Measurements from ENCODE around the gene HSPA2. TPM values are rescaled to one million over a fixed set of nuclear protein-coding genes. Genes with fewer than 3 reads are reported as not detected.

HSPA2 gene
- total and polyA plus RNA-seq, 2 of the 13 experiments (the other 11 are each of a cell fraction or from before 2014, with no cell fraction given) = 0.15 to 0.27 TPM

DNA sequence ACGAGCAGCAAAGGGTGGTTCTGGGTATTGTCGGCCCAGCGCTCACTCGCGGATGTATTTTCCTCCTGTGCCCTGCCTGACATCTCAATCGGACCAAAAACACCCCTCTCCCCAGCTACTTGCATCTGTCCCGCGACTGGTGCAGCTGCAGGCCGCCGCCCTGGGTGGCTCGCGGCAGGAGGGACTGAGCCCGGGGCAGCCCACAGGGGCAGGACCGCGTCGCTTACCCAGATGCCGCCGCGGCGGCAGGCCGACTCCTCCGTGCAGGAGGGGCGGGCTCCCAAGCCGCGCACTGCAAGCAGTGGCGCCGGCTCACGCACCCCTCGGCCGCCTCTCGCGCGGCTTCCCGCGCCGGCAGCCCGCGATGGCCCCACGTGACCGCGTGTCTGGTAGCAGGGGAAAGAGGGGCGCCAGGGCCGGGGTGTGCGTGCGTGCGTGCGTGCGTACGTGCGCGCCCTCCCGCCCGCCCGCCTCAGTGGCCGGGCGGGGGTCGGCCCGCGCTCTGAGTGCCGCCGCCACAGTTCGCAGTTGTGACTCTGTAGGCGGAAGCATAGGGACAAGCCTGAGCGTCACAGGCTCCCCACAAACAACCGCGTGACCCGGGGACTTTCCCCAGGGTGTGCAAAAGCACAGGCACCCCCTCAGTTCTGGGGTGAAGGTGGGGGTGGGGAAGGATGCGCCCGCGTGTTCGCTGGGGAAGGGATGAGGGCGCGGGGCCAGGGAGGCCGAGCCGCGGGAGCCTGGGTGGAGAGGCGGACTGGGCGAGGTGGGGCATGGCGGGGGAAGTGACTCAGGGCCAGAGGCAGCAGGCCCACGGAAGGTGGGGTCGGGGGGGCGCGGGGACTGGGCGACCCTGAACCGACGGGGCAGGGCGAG lies 36.9 kb upstream of the HSPA2 start, which contains the start of gene ZBTB25 (continued):
- TF ChIP-seq CENPBD1 (CRISPR knock-in tag; IDR thresholded peaks at IDR 0.05; ENCODE audit: borderline replicate concordance, low read depth) = peak; percentile 65; the same call in 1 of the 2 replicates
- no peak for TF ChIP-seq HNF4G (IDR thresholded peaks at IDR 0.05; ENCODE audit: borderline replicate concordance, low read depth, low read length)
- TF ChIP-seq HNF4G (CRISPR knock-in tag; IDR thresholded peaks at IDR 0.05; ENCODE audit: borderline replicate concordance, low read depth) = peak; percentile 54; the same call in 1 of the 2 replicates
- TF ChIP-seq SOX5 (CRISPR knock-in tag; IDR thresholded peaks at IDR 0.05; ENCODE audit: borderline replicate concordance) = no peak; the same call in 1 of the 2 replicates
- peak; percentile 0 for TF ChIP-seq RBM39 (IDR thresholded peaks at IDR 0.05; ENCODE audit: low read depth, low read length, poor library complexity, severe bottlenecking)
- peak; percentile 64; the same call in 1 of the 2 replicates for TF ChIP-seq ZNF503 (CRISPR knock-in tag; IDR thresholded peaks at IDR 0.05)
- peak; percentile 30; the same call in 1 of the 2 replicates for TF ChIP-seq HBP1 (CRISPR knock-in tag; IDR thresholded peaks at IDR 0.05; ENCODE audit: low read depth)
- TF ChIP-seq, protein P1, sequence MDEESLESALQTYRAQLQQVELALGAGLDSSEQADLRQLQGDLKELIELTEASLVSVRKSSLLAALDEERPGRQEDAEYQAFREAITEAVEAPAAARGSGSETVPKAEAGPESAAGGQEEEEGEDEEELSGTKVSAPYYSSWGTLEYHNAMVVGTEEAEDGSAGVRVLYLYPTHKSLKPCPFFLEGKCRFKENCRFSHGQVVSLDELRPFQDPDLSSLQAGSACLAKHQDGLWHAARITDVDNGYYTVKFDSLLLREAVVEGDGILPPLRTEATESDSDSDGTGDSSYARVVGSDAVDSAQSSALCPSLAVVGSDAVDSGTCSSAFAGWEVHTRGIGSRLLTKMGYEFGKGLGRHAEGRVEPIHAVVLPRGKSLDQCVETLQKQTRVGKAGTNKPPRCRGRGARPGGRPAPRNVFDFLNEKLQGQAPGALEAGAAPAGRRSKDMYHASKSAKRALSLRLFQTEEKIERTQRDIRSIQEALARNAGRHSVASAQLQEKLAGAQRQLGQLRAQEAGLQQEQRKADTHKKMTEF (CRISPR knock-in tag; IDR thresholded peaks at IDR 0.05) = peak; percentile 29; the same call in 1 of the 2 replicates
- TF ChIP-seq E2F1 (CRISPR knock-in tag; IDR thresholded peaks at IDR 0.05) = peak; percentile 89
- peak; percentile 72; the same call in 1 of the 2 replicates for TF ChIP-seq MTA1 (CRISPR knock-in tag; IDR thresholded peaks at IDR 0.05; ENCODE audit: borderline replicate concordance)
- TF ChIP-seq CCAR2 (optimal IDR thresholded peaks at IDR 0.05; ENCODE audit: low read depth, low read length) = no peak
- TF ChIP-seq BORCS8-MEF2B (CRISPR knock-in tag; IDR thresholded peaks at IDR 0.05) = peak; percentile 51; the same call in 1 of the 2 replicates
- TF ChIP-seq ZNF772 (CRISPR knock-in tag; IDR thresholded peaks at IDR 0.05) = peak; percentile 43; the same call in 1 of the 2 replicates
- TF ChIP-seq ZNF710 (CRISPR knock-in tag; IDR thresholded peaks at IDR 0.05; ENCODE audit: borderline replicate concordance) = 0 out of 2 replicates have a peak, but pooled peaks have one; percentile 5
- TF ChIP-seq MLX (CRISPR knock-in tag; IDR thresholded peaks at IDR 0.05) = peak; percentile 12; the same call in 1 of the 2 replicates
- no peak for TF ChIP-seq ZNF3 (CRISPR knock-in tag; IDR thresholded peaks at IDR 0.05)
- TF ChIP-seq, protein P2, sequence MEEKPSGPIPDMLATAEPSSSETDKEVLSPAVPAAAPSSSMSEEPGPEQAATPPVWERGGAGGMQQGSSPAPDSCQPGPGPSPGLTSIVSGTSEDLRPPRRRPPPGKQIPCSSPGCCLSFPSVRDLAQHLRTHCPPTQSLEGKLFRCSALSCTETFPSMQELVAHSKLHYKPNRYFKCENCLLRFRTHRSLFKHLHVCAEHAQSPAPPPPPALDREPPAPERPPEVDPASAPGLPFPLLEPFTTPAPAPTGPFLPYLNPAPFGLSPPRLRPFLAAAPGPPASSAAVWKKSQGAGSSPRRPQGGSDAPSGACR (CRISPR knock-in tag; IDR thresholded peaks at IDR 0.05) = peak; percentile 54; the same call in 1 of the 2 replicates
